ENCODE results near the gene CBFB. TPM values are rescaled to one million over a fixed set of nuclear protein-coding genes. Genes with fewer than 3 reads are reported as not detected.

CBFB gene
- total and polyA plus RNA-seq, 5 experiments from 2014 or later: 61.2 to 95.0 (median 79.8) TPM

DNA sequence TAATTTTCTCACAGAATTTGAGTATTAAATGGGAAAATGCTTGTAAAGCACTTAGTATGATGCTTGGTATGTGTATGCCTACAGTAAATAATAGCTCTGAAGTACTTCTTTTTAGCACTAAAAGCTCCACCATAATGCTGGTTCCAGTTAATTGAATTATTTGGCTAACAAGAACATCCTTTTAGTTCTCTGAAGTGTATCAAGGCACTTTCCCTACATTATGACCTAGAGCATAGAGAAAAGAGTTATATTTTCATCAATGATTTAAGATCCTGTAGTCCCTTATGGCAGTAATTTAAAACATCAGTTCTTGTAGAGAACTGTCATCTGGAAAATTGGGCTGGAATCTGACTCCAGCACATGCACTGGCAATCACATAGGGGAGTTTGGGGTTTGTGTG is 58.9 kb downstream of the CBFB start:
- DNase-seq (no peak), ATAC-seq (no peak)
- H3K36me3 Mint-ChIP-seq: peaks cover 0 to 42% (median 3%) of the 10 kb centered on the region in 3 donors
- POLR2A ChIA-PET: no interaction called here
- peaks cover 0 to 8% (median 5%) of the 10 kb centered on the region in 4 donors for H3K4me1 Mint-ChIP-seq
- no peak overlapping the region for H3K4me3 Mint-ChIP-seq
- H3K27me3 Mint-ChIP-seq: no peaks in the 10 kb centered on the region
- H3K9me3 Mint-ChIP-seq: no peaks in the 10 kb centered on the region
- H3K27ac Mint-ChIP-seq: no peak overlapping the region

DNA sequence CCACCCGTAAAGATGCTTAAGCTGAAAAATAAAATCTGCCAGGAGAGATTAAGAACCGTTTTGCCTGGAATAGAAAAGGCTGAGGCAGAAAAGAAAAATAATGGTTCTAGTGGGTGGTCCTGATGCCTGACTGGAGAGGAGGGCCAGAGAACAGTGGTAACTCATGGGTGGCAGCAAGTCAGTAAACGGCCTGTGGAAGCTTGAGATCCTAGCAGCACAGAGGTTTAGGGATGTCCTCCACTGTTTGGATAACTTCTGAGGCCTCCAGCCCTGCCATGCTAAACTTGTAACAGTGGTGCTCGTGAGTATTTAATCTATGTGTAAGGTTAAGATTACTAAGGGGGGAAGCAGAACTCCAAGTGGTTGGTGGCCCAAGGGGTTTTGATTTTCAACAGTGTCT is 59.6 kb downstream of the CBFB start:
- H3K4me3 Mint-ChIP-seq: no peak overlapping the region
- H3K27me3 Mint-ChIP-seq: no peaks in the 10 kb centered on the region
- peaks cover 0 to 8% (median 5%) of the 10 kb centered on the region in 4 donors for H3K4me1 Mint-ChIP-seq
- POLR2A ChIA-PET: no interaction called here
- no peaks in the 10 kb centered on the region for H3K9me3 Mint-ChIP-seq
- ATAC-seq (no peak), DNase-seq (no peak)
- peaks cover 0 to 43% (median 3%) of the 10 kb centered on the region in 3 donors for H3K36me3 Mint-ChIP-seq
- peak overlapping the region in 2 of 10 donors; percentile 7 to 23 for H3K27ac Mint-ChIP-seq

DNA sequence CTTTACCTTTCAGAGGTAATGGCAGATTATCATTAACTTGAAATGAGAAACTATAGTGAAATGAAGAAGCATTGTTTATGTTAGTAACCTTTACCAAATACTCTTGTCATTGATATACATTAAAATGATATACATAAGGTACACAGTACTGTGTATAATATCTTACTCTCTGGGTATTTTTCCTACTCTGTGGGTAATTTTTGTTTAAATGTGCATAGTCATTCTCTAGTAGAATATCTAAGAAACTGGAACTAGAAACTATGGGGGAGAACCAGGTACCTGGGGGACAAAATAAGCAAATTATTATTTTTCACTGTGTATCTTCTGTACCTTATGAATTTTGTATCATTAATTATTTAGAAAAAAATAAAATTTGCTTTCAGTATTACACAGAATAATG is 60.2 kb downstream of the CBFB start:
- Mint-ChIP-seq H3K27me3 (no peaks in the 10 kb centered on the region), H3K9me3 (no peaks in the 10 kb centered on the region), H3K4me1 (peaks cover 0 to 8% (median 5%) of the 10 kb centered on the region in 4 donors), H3K27ac (peak overlapping the region in 2 of 10 donors; percentile 7 to 23), H3K4me3 (no peak overlapping the region), H3K36me3 (peaks cover 0 to 48% (median 3%) of the 10 kb centered on the region in 3 donors)
- POLR2A ChIA-PET: no interaction called here
- DNase-seq (no peak), ATAC-seq (no peak)

- Mint-ChIP-seq H3K4me3 (no peak overlapping the region), H3K9me3 (no peaks in the 10 kb centered on the region), H3K27ac (peak overlapping the region in 2 of 10 donors; percentile 62 to 78), H3K4me1 (peaks cover 0 to 4% (median 1%) of the 10 kb centered on the region in 4 donors), H3K36me3 (peaks cover 0 to 33% (median 0%) of the 10 kb centered on the region in 3 donors), H3K27me3 (no peaks in the 10 kb centered on the region)
- ATAC-seq (no peak), DNase-seq (no peak)
- POLR2A ChIA-PET: no interaction called here
Observed at GRCh38 chr16:67091906-67092566, 63.1 kb downstream of the CBFB start.

- POLR2A ChIA-PET: interaction anchor here (0.6 kb wide), 3 partner anchors 40 to 119 kb away, joined by 3 to 4 read pairs (median 4); no protein-coding TSS in a partner anchor
- no peaks in the 10 kb centered on the region for H3K9me3 Mint-ChIP-seq
Observed at GRCh38 chr16:67093098-67093726, 64.3 kb downstream of the CBFB start.

GRCh38 chr16:67098599-67098998 is 69.7 kb downstream of the CBFB start:
- H3K27me3 Mint-ChIP-seq: no peaks in the 10 kb centered on the region
- H3K9me3 Mint-ChIP-seq: no peaks in the 10 kb centered on the region
- POLR2A ChIA-PET: no interaction called here
- no peak overlapping the region for H3K27ac Mint-ChIP-seq
- no peaks in the 10 kb centered on the region for H3K4me1 Mint-ChIP-seq
- no peak overlapping the region for H3K4me3 Mint-ChIP-seq
- peaks cover 0 to 12% (median 0%) of the 10 kb centered on the region in 3 donors for H3K36me3 Mint-ChIP-seq
- ATAC-seq (no peak), DNase-seq (no peak)

More at GRCh38 chr16:67093098-67093726, 64.3 kb downstream of the CBFB start:
- H3K27ac Mint-ChIP-seq: no peak overlapping the region
- no peaks in the 10 kb centered on the region for H3K27me3 Mint-ChIP-seq
- DNase-seq (no peak), ATAC-seq (no peak)
- peaks cover 0 to 27% (median 0%) of the 10 kb centered on the region in 3 donors for H3K36me3 Mint-ChIP-seq
- peaks cover 0 to 4% (median 1%) of the 10 kb centered on the region in 4 donors for H3K4me1 Mint-ChIP-seq
- H3K4me3 Mint-ChIP-seq: no peak overlapping the region

- H3K27me3 Mint-ChIP-seq: no peaks in the 10 kb centered on the region
- H3K27ac Mint-ChIP-seq: no peak overlapping the region
- DNase-seq (peak in 3 of 10 donors; percentile 20 to 32 (median 26)), ATAC-seq (no peak)
- H3K36me3 Mint-ChIP-seq: peaks cover 0 to 7% (median 0%) of the 10 kb centered on the region in 3 donors
- peaks cover 0 to 7% (median 0%) of the 10 kb centered on the region in 4 donors for H3K4me1 Mint-ChIP-seq
- POLR2A ChIA-PET: interaction anchor here (0.5 to 0.6 kb wide), 2 partner anchors 365 to 524 kb away, joined by 3 to 4 read pairs; no protein-coding TSS in a partner anchor
- H3K9me3 Mint-ChIP-seq: no peaks in the 10 kb centered on the region
- H3K4me3 Mint-ChIP-seq: no peak overlapping the region
Observed at GRCh38 chr16:67100569-67101310, 71.8 kb downstream of the CBFB start.

GRCh38 chr16:67101311-67102082 is 72.5 kb downstream of the CBFB start:
- no peak for ATAC-seq
- H3K27ac Mint-ChIP-seq: peak overlapping the region in 1 of 10 donors; percentile 29
- POLR2A ChIA-PET: interaction anchor here (0.5 to 0.9 kb wide), 4 partner anchors 11 to 523 kb away, joined by 3 to 6 read pairs (median 4); no protein-coding TSS in a partner anchor
- no peak overlapping the region for H3K4me3 Mint-ChIP-seq
- peaks cover 0 to 7% (median 0%) of the 10 kb centered on the region in 4 donors for H3K4me1 Mint-ChIP-seq
- no peak for DNase-seq
- H3K27me3 Mint-ChIP-seq: no peaks in the 10 kb centered on the region
- peaks cover 0 to 7% (median 0%) of the 10 kb centered on the region in 3 donors for H3K36me3 Mint-ChIP-seq
- no peaks in the 10 kb centered on the region for H3K9me3 Mint-ChIP-seq

GRCh38 chr16:67104061-67104460 is 75.1 kb downstream of the CBFB start:
- ATAC-seq (peak in 1 of 2 donors; percentile 40), DNase-seq (no peak)
- Mint-ChIP-seq H3K4me3 (no peak overlapping the region), H3K27ac (peak overlapping the region in 6 of 10 donors; percentile 3 to 51 (median 30)), H3K27me3 (no peaks in the 10 kb centered on the region), H3K9me3 (no peaks in the 10 kb centered on the region), H3K36me3 (peaks cover 0 to 5% (median 0%) of the 10 kb centered on the region in 3 donors), H3K4me1 (peaks cover 0 to 7% (median under 1%) of the 10 kb centered on the region in 4 donors)
- POLR2A ChIA-PET: no interaction called here

DNA sequence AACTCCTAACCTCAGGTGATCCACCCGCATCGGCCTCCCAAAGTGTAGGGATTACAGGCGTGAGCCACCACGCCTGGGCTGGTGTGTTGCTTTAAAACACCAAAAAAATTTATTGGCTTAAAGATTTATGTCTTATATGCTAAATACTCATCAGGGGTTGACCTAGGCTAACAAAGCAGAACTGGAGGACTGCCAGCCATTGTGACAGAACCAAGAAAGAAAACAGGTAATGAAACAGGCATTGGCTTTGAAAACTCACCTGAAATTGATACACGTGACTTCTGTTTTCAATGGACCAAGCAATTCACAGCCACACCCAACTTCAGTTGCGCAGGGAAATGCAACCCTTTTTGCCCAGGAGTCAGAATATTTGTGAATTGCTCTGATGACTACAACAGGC is 75.9 kb downstream of the CBFB start:
- POLR2A ChIA-PET: no interaction called here
- no peak overlapping the region for H3K4me3 Mint-ChIP-seq
- no peaks in the 10 kb centered on the region for H3K36me3 Mint-ChIP-seq
- ATAC-seq (no peak), DNase-seq (no peak)
- no peaks in the 10 kb centered on the region for H3K9me3 Mint-ChIP-seq
- peak overlapping the region in 1 of 10 donors; percentile 7 for H3K27ac Mint-ChIP-seq
- H3K27me3 Mint-ChIP-seq: no peaks in the 10 kb centered on the region
- peaks cover 2 to 14% (median 7%) of the 10 kb centered on the region in 4 donors for H3K4me1 Mint-ChIP-seq

DNA sequence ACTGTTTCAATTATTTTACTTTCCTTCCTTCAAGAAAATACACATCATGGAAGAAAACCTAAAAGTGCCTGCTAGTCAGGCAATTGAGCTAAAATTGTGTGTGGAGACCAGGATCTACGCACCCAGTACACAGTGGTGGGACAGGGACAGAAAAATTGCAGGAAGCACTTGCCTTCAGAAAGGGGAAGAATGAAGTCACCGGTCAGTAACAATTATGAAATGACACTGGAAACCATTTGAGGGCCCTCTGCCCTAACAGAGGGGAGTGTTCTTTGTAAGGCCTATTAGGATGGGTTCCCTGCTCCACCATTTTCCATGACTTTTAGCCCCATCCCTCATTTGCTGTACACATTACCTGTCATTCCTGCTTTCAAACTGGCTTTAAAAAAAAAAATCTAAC is 76.3 kb downstream of the CBFB start:
- ATAC-seq (no peak), DNase-seq (no peak)
- H3K4me1 Mint-ChIP-seq: peaks cover 3 to 15% (median 10%) of the 10 kb centered on the region in 4 donors
- no peaks in the 10 kb centered on the region for H3K9me3 Mint-ChIP-seq
- POLR2A ChIA-PET: no interaction called here
- H3K36me3 Mint-ChIP-seq: no peaks in the 10 kb centered on the region
- H3K27ac Mint-ChIP-seq: peak overlapping the region in 1 of 10 donors; percentile 7
- H3K4me3 Mint-ChIP-seq: no peak overlapping the region
- no peaks in the 10 kb centered on the region for H3K27me3 Mint-ChIP-seq

DNA sequence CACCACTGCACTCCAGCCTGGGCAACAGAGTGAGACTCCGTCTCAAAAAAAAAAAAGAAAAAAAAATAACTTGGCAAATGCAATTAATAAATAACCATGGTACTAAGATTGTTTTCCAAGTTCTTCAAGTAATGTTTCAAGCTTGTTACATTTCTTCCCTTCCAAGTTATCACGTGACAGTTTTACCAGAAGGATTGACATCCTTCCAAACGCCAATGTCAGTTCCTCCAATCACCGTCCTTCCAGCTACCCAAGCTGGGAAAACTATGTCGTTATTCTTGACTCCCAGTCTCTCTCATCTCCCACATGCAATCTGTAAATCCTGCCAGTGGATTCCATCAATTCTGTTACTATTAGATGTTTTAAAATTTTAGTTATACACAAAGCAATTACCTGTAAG is 76.9 kb downstream of the CBFB start:
- POLR2A ChIA-PET: no interaction called here
- H3K9me3 Mint-ChIP-seq: no peaks in the 10 kb centered on the region
- no peak overlapping the region for H3K4me3 Mint-ChIP-seq
- no peaks in the 10 kb centered on the region for H3K27me3 Mint-ChIP-seq
- no peak overlapping the region for H3K27ac Mint-ChIP-seq
- ATAC-seq: no peak
- no peaks in the 10 kb centered on the region for H3K36me3 Mint-ChIP-seq
- no peak for DNase-seq
- H3K4me1 Mint-ChIP-seq: peaks cover 7 to 22% (median 15%) of the 10 kb centered on the region in 4 donors
